ENCODE results near the gene DGCR8. TPM values are rescaled to one million over a fixed set of nuclear protein-coding genes. Genes with fewer than 3 reads are reported as not detected.

The DGCR8 gene
- total and polyA plus RNA-seq, 2 of the 4 experiments (the other 2 are of a cell fraction): 16.7 to 25.3 TPM

GRCh38 chr22:20089226-20089976, 9.4 kb downstream of the DGCR8 start:
- Histone ChIP-seq H3K27me3 (ENCODE audit: control insufficient read depth, insufficient read depth, low read length) (no peaks in the 10 kb centered on the region), H3K56ac (ENCODE audit: extremely low read depth, insufficient read depth, low read length) (no peak overlapping the region), H2BK120ac (ENCODE audit: low read depth, low read length) (no peak overlapping the region), H2BK15ac (ENCODE audit: low read depth, low read length) (no peak overlapping the region), H2BK5ac (ENCODE audit: low read depth, low read length, poor library complexity, severe bottlenecking) (no peak overlapping the region), H3K9me3 (ENCODE audit: control insufficient read depth, insufficient read depth, low read length) (no peaks in the 10 kb centered on the region), H2AFZ (replicated peaks; ENCODE audit: low read length, poor library complexity) (no peak overlapping the region), H4K20me1 (ENCODE audit: insufficient read depth, low read length) (peaks cover 65% of the 10 kb centered on the region), H3K4ac (ENCODE audit: low read depth, low read length) (no peak overlapping the region), H4K5ac (ENCODE audit: low read depth, low read length) (no peak overlapping the region), H3K18ac (ENCODE audit: low read depth, low read length) (no peak overlapping the region), H4K8ac (ENCODE audit: low read depth in 2 of 2, low read length in 2 of 2) (no peak overlapping the region), H3K36me3 (ENCODE audit: control insufficient read depth, insufficient read depth, low read length) (peaks cover 79% of the 10 kb centered on the region), H3K9ac (ENCODE audit: low read depth, low read length) (no peak overlapping the region), H3K4me1 (ENCODE audit: control insufficient read depth, insufficient read depth, low read length) (peaks cover 11% of the 10 kb centered on the region), H3K4me2 (ENCODE audit: low read depth, low read length) (no peak overlapping the region), H3K27ac (ENCODE audit: insufficient read depth, low read length) (no peak overlapping the region), H2AK5ac (ENCODE audit: low read depth, low read length) (no peak overlapping the region), H3K4me3 (ENCODE audit: insufficient read depth, low read depth, low read length) (no peak overlapping the region), H4K91ac (ENCODE audit: insufficient read depth, low read depth, low read length) (no peak overlapping the region), H3K23ac (ENCODE audit: low read depth, low read length) (no peak overlapping the region), H3K79me1 (ENCODE audit: low read depth in 1 of 2, low read length in 2 of 2) (peaks cover 35 to 85% of the 10 kb centered on the region in 2 experiments), H3K9me1 (ENCODE audit: insufficient read depth, low read length) (peaks cover 5% of the 10 kb centered on the region), H2AK9ac (replicated peaks; ENCODE audit: low read depth, low read length, poor library complexity) (no peak overlapping the region), H3K14ac (replicated peaks; ENCODE audit: low read depth, low read length) (no peak overlapping the region), H2BK20ac (ENCODE audit: low read depth, low read length) (no peak overlapping the region)
- POLR2A ChIA-PET (ENCODE audit: unreplicated experiment): no interaction called here
- in situ Hi-C loops (cut with MboI; ENCODE audit: low sequenced_read_pairs): no loop called here
- no peak for TF ChIP-seq RCOR1 (IDR thresholded peaks at IDR 0.05; ENCODE audit: insufficient replicate concordance, low read length)
- no peak for TF ChIP-seq NFE2L2 (IDR thresholded peaks at IDR 0.05; ENCODE audit: low read depth, low read length)
- no peak for TF ChIP-seq USF2 (IDR thresholded peaks at IDR 0.05; ENCODE audit: low read depth, low read length)
- no peak for TF ChIP-seq RAD21 (IDR thresholded peaks at IDR 0.05; ENCODE audit: low read length)
- TF ChIP-seq ELK1 (IDR thresholded peaks at IDR 0.05; ENCODE audit: borderline replicate concordance, low read depth, low read length): no peak
- no peak for TF ChIP-seq MXI1 (IDR thresholded peaks at IDR 0.05; ENCODE audit: borderline replicate concordance, low read depth, low read length)
- TF ChIP-seq CEBPB (IDR thresholded peaks at IDR 0.05; ENCODE audit: low read depth, low read length): no peak
- TF ChIP-seq SMC3 (IDR thresholded peaks at IDR 0.05; ENCODE audit: low read depth, low read length): no peak
- TF ChIP-seq POLR2A (IDR thresholded peaks at IDR 0.05; ENCODE audit: low read depth, low read length): no peak
- no peak for TF ChIP-seq CHD1 (IDR thresholded peaks at IDR 0.05; ENCODE audit: low read depth, low read length)
- TF ChIP-seq FOS (IDR thresholded peaks at IDR 0.05; ENCODE audit: low read depth, low read length): no peak
- TF ChIP-seq MAFK (IDR thresholded peaks at IDR 0.05; ENCODE audit: low read depth, low read length): no peak
- TF ChIP-seq MAZ (IDR thresholded peaks at IDR 0.05; ENCODE audit: borderline replicate concordance, low read depth, low read length): no peak
- no peak for TF ChIP-seq RFX5 (IDR thresholded peaks at IDR 0.05; ENCODE audit: low read depth, low read length)
- no peak for TF ChIP-seq CTCF (conservative IDR thresholded peaks at IDR 0.05; ENCODE audit: low read depth, low read length)
- TF ChIP-seq BHLHE40 (IDR thresholded peaks at IDR 0.05; ENCODE audit: low read depth, low read length): no peak
- no peak for DNase-seq
- 97% methylated on average over 12 of the region's 17 CpGs; no CpG with 5 or more reads in 1 of the 2 experiments for WGBS, 2 experiments (ENCODE audit: extremely low coverage in 2 of 2, insufficient read length in 1 of 2)
- CTCF ChIA-PET: no interaction called here
- BruUV-seq (replicated peaks): no TSS peak
- dilution Hi-C loops (cut with HindIII; ENCODE audit: low sequenced_read_pairs, unreplicated experiment): no loop called here
- intact Hi-C loops (cut with micrococcal nuclease): no loop called here
- no peak for ATAC-seq (ENCODE audit: low read depth)
